ENCODE measurements around the gene ACTG2. TPM values are rescaled to one million over a fixed set of nuclear protein-coding genes. Genes with fewer than 3 reads are reported as not detected.

The ACTG2 gene
- total RNA-seq, 1 experiment from 2014 or later = not detected

DNA sequence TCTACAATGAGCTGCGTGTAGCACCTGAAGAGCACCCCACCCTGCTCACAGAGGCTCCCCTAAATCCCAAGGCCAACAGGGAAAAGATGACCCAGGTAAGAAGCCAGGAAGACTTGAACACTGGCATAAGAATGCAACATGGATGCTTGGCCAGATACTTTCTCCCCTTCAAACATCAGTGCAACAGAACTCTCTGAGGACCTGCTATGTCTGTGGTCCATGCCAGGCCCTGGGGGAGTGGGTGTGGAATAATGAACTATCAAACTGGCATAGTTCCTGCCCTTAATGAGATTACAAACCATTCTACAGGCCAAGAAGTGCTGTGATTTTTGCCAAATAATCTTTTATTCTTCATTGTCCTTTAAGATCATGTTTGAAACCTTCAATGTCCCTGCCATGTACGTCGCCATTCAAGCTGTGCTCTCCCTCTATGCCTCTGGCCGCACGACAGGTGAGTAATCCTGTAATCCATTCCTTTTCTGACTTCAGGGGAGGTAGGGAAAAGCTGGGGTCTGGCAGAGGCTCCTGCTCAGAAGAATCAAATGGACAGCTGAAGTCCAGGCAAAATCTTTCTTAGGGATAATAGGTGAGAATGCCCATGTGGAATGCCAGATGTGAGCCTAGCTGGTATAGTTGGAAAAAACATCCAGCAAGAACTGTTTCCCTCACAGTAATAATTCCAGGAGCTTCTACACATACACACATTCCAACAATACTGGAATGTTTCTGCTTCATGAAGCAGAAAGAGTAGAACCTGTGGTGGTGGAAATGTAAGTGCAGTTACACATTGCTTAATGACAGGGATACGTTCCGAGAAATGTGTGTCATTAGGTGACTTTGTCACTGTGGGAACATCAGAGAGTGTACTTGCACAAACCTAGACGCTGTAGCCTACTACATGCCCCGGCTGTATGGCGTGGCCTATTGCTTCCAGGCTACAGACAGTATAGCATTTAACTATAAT lies 16.2 kb downstream of the ACTG2 start:
- H3K27me3 ChIP-seq (ENCODE audit: insufficient read depth, low read depth) = no peaks in the 10 kb centered on the region
- ChIA-PET CTCF (no interaction called here), POLR2A (ENCODE audit: unreplicated experiment) (no interaction called here)
- no peak overlapping the region for H2AFZ ChIP-seq
- no peak overlapping the region for H3K27ac ChIP-seq
- TF ChIP-seq CTCF (conservative IDR thresholded peaks at IDR 0.05) (no peak), EZH2 (IDR thresholded peaks at IDR 0.05; ENCODE audit: low read depth) (no peak)
- H3F3A ChIP-seq (ENCODE audit: insufficient read depth, low read depth) = peaks cover 3% of the 10 kb centered on the region; the same call in 1 of the 2 replicates
- no peaks in the 10 kb centered on the region for H3K4me1 ChIP-seq (replicated peaks; ENCODE audit: insufficient read depth)
- H3K36me3 ChIP-seq (ENCODE audit: low read depth) = no peaks in the 10 kb centered on the region
- no peaks in the 10 kb centered on the region for H3K9me2 ChIP-seq (ENCODE audit: insufficient read depth)
- no peaks in the 10 kb centered on the region for H3K79me2 ChIP-seq (ENCODE audit: low read depth)
- peak in 1 of 2 experiments; percentile 62 for DNase-seq
- no TSS peak for BruUV-seq (replicated peaks)
- H3K9me3 ChIP-seq (ENCODE audit: insufficient read depth, low read depth) = no peaks in the 10 kb centered on the region
- H3K4me2 ChIP-seq = no peak overlapping the region
- intact Hi-C loops (cut with micrococcal nuclease; ENCODE audit: unreplicated experiment) = no loop called here
- no peaks in the 10 kb centered on the region for H4K20me1 ChIP-seq (ENCODE audit: insufficient read depth)
- H3K4me3 ChIP-seq = no peak overlapping the region

DNA sequence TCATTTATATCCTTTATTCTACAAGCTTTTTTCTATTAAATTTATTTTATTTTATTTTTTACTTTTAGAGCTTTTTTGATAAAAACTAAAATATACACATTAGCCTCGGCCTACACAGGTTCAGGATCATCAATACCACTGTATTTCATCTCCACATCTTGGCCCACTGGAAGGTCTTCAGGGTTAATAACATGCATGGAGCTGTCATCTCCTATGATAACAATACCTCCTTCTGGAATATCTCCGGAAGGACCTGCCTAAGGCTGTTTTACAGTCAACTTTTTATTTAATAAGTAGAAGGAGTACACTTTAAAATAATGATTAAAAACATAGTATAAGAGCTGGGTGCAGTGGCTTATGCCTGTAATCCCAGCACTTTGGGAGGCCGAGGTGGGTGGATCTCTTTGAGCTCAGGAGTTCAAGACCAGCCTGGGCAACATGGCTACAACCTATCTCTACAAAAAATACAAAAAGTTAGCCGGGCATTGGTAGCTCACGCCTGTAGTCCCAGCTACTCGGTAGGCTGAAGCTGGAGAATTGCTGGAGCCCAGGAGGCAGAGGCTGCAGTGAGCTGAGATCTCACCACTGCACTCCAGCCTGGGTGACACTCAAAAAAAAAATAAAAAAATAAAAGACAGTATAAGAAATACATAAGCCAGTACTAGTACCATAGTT lies 18.2 kb downstream of the ACTG2 start:
- Histone ChIP-seq H3K4me3 (no peak overlapping the region), H3K9me2 (ENCODE audit: insufficient read depth) (no peaks in the 10 kb centered on the region), H3K36me3 (ENCODE audit: low read depth) (no peaks in the 10 kb centered on the region), H3K4me2 (no peak overlapping the region), H3K79me2 (ENCODE audit: low read depth) (no peaks in the 10 kb centered on the region), H3K4me1 (replicated peaks; ENCODE audit: insufficient read depth) (no peaks in the 10 kb centered on the region), H3F3A (ENCODE audit: insufficient read depth, low read depth) (0 out of 2 replicates have a peak, but pooled peaks cover 3% of the 10 kb centered on the region), H3K27ac (no peak overlapping the region), H4K20me1 (ENCODE audit: insufficient read depth) (no peaks in the 10 kb centered on the region), H3K27me3 (ENCODE audit: insufficient read depth, low read depth) (no peaks in the 10 kb centered on the region), H3K9me3 (ENCODE audit: insufficient read depth, low read depth) (no peaks in the 10 kb centered on the region), H2AFZ (no peak overlapping the region)
- DNase-seq = no peak
- BruUV-seq (replicated peaks) = no TSS peak
- ChIA-PET CTCF (no interaction called here), POLR2A (ENCODE audit: unreplicated experiment) (interaction anchor here (0.5 kb wide), 1 partner anchor 59 kb away, joined by 5 read pairs; no protein-coding TSS in a partner anchor)
- intact Hi-C loops (cut with micrococcal nuclease; ENCODE audit: unreplicated experiment) = no loop called here
- TF ChIP-seq CTCF (conservative IDR thresholded peaks at IDR 0.05) (no peak), EZH2 (IDR thresholded peaks at IDR 0.05; ENCODE audit: low read depth) (no peak)

DNA sequence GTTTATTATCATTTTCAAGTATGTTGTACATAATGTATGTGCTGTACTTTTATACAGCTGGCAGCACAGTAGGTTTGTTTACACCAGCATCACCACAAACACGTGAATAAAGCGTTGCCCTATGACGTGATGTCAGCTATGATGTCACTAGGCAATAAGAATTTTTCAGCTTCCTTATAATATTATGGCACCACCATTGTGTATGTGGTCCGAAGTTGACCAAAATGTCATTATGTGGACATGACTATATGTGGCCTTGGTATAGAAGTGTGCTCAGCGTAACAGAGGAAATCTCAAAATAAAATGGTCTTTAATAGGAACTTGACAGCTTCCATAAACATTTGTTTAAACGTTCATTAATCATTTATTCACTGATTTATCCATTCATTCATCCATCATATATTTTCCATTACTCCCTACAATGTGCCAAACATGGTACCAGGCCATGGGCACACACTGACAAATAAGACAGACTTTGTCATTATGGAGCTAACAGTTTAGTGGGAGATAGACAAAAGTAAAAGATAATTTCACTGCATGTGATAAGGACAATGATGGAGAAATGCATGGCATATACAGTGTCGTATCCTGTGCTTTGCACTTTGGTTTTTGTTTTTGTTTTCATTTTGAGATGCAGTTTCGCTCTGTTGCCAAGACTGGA lies 18.9 kb downstream of the ACTG2 start:
- Histone ChIP-seq H3K36me3 (ENCODE audit: low read depth) (no peaks in the 10 kb centered on the region), H4K20me1 (ENCODE audit: insufficient read depth) (no peaks in the 10 kb centered on the region), H3K4me1 (replicated peaks; ENCODE audit: insufficient read depth) (no peaks in the 10 kb centered on the region), H3K4me3 (no peak overlapping the region), H3K27me3 (ENCODE audit: insufficient read depth, low read depth) (no peaks in the 10 kb centered on the region), H3F3A (ENCODE audit: insufficient read depth, low read depth) (0 out of 2 replicates have a peak, but pooled peaks cover 3% of the 10 kb centered on the region), H3K9me2 (ENCODE audit: insufficient read depth) (no peaks in the 10 kb centered on the region), H3K79me2 (ENCODE audit: low read depth) (no peaks in the 10 kb centered on the region), H3K27ac (no peak overlapping the region), H3K9me3 (ENCODE audit: insufficient read depth, low read depth) (no peaks in the 10 kb centered on the region), H3K4me2 (no peak overlapping the region), H2AFZ (no peak overlapping the region)
- intact Hi-C loops (cut with micrococcal nuclease; ENCODE audit: unreplicated experiment) = no loop called here
- ChIA-PET POLR2A (ENCODE audit: unreplicated experiment) (no interaction called here), CTCF (no interaction called here)
- no peak for DNase-seq
- no TSS peak for BruUV-seq (replicated peaks)
- no peak for TF ChIP-seq EZH2 (IDR thresholded peaks at IDR 0.05; ENCODE audit: low read depth)
